PC-9 (cell line): ENCODE data around the gene PTS. TPM values are rescaled to one million over a fixed set of nuclear protein-coding genes. Genes with fewer than 3 reads are reported as not detected.

Experiments used
- BruUV-seq: library from RNA; stranded (reverse); fragments of 400-500 nt; replicated peaks from 2 replicates; lab custom pipeline; 2021; lab: Mats Ljungman, UMichigan
- CTCF ChIA-PET: fragments of 300-600 bp; sonication (Branson Sonifier 250); formaldehyde crosslinking; loops from one replicate; lab custom pipeline; 2022; ENCODE audit warnings: antibody characterized with exemption; lab: Charles Lee
- POLR2A ChIA-PET: fragments of 300-600 bp; sonication (Branson Sonifier 250); formaldehyde crosslinking; loops from one replicate; lab custom pipeline; 2022; ENCODE audit warnings: antibody characterized with exemption; ENCODE audit not compliant: unreplicated experiment; lab: Charles Lee
- DNase-seq, 2 experiments: peaks; one replicate each; pipeline versions ENCODE4 v3.0.0 to v3.0.0-alpha.2; 2015 to 2022; ENCODE audit warnings: mixed read lengths in 1 of 2
- H2AFZ ChIP-seq: fragments of 200-600 bp; sonication (generic); 2 replicates; pipeline ENCODE4 v1.8.1; 2017; ENCODE audit warnings: antibody characterized with exemption
- H3F3A ChIP-seq: fragments of 200-600 bp; sonication (generic); 2 replicates; pipeline ENCODE4 v1.8.1; 2017; ENCODE audit warnings: antibody characterized with exemption, mild to moderate bottlenecking, low read depth; ENCODE audit not compliant: insufficient read depth
- H3K27ac ChIP-seq: fragments of 200-600 bp; sonication (generic); 2 replicates; pipeline ENCODE4 v1.6.1; 2016; ENCODE audit warnings: mixed run types
- H3K27me3 ChIP-seq: fragments of 200-600 bp; sonication (generic); 2 replicates; pipeline ENCODE4 v1.6.1; 2016; ENCODE audit warnings: low read depth, mixed run types; ENCODE audit not compliant: insufficient read depth
- H3K36me3 ChIP-seq: fragments of 200-600 bp; sonication (generic); 2 replicates; pipeline ENCODE4 v1.6.1; 2016; ENCODE audit warnings: low read depth, mixed run types
- H3K4me1 ChIP-seq: fragments of 200-600 bp; sonication (generic); replicated peaks from 2 replicates; pipeline ENCODE4 v1.6.1; 2016; ENCODE audit warnings: mixed run types; ENCODE audit not compliant: insufficient read depth
- H3K4me2 ChIP-seq: fragments of 200-600 bp; sonication (generic); 2 replicates; pipeline ENCODE4 v1.6.1; 2017; ENCODE audit warnings: mixed run types
- H3K4me3 ChIP-seq: fragments of 200-600 bp; sonication (generic); 2 replicates; pipeline ENCODE4 v1.6.1; 2016; ENCODE audit warnings: mixed run types
- H3K79me2 ChIP-seq: fragments of 200-600 bp; sonication (generic); 2 replicates; pipeline ENCODE4 v1.6.1; 2017; ENCODE audit warnings: low read depth, mixed run types
- H3K9me2 ChIP-seq: fragments of 200-600 bp; sonication (generic); 2 replicates; pipeline ENCODE4 v1.8.1; 2017; ENCODE audit warnings: mild to moderate bottlenecking; ENCODE audit not compliant: insufficient read depth
- H3K9me3 ChIP-seq: fragments of 200-600 bp; sonication (generic); 2 replicates; pipeline ENCODE4 v1.8.1; 2016; ENCODE audit warnings: low read depth; ENCODE audit not compliant: insufficient read depth
- H4K20me1 ChIP-seq: fragments of 200-600 bp; sonication (generic); 2 replicates; pipeline ENCODE4 v1.8.1; 2017; ENCODE audit not compliant: insufficient read depth
- CTCF ChIP-seq: fragments of 200-600 bp; sonication (generic); conservative IDR thresholded peaks from 2 replicates; pipeline ENCODE4 v1.6.1; 2017; ENCODE audit warnings: mixed run types, antibody characterized with exemption, mild to moderate bottlenecking, moderate library complexity
- EZH2 ChIP-seq: fragments of 200-600 bp; sonication (generic); IDR thresholded peaks from 2 replicates; pipeline ENCODE4 v1.8.0; 2017; ENCODE audit warnings: antibody characterized with exemption, low read depth
- intact Hi-C: fragments of 100-400 bp; cut with micrococcal nuclease; formaldehyde crosslinking; loops from one replicate; pipeline ENCODE4 v1.10.0; 2022; ENCODE audit not compliant: unreplicated experiment
- total RNA-seq: library from RNA; stranded (reverse); gene quantifications from 2 replicates; pipeline ENCODE4 v1.2.3, GENCODE V29; 2021

Gene PTS
- total RNA-seq, 1 experiment from 2014 or later: 43.0 TPM

- intact Hi-C loops: loop anchor here (10.0 kb wide), 1 partner anchor 362 kb away; no protein-coding TSS in a partner anchor
These were observed 3.9 kb upstream of the PTS start for GRCh38 chr11:112222303-112222702.

GRCh38 chr11:112223121-112223520 is 3.1 kb upstream of the PTS start:
- H3F3A ChIP-seq: no peaks in the 10 kb centered on the region
- 0 out of 2 replicates have a peak, but pooled peaks cover under 1% of the 10 kb centered on the region for H3K36me3 ChIP-seq
- no TSS peak for BruUV-seq
- H3K4me2 ChIP-seq: no peak overlapping the region
- no peak overlapping the region for H3K4me3 ChIP-seq
- H4K20me1 ChIP-seq: no peaks in the 10 kb centered on the region
- peaks cover 25% of the 10 kb centered on the region for H3K4me1 ChIP-seq
- H2AFZ ChIP-seq: no peak overlapping the region
- H3K27me3 ChIP-seq: no peaks in the 10 kb centered on the region
- TF ChIP-seq CTCF: no peak
- no peak for TF ChIP-seq EZH2
- H3K9me3 ChIP-seq: no peaks in the 10 kb centered on the region
- ChIA-PET POLR2A (interaction anchor here (0.6 kb wide), 1 partner anchor 570 kb away, joined by 4 read pairs; no protein-coding TSS in a partner anchor), CTCF (interaction anchor here (0.6 to 1.3 kb wide), 2 partner anchors 56 to 57 kb away, joined by 5 to 26 read pairs; no protein-coding TSS in a partner anchor)
- intact Hi-C loops: loop anchor here (10.0 kb wide), 1 partner anchor 362 kb away; no protein-coding TSS in a partner anchor
- H3K9me2 ChIP-seq: no peaks in the 10 kb centered on the region
- H3K79me2 ChIP-seq: peaks cover 17% of the 10 kb centered on the region
- H3K27ac ChIP-seq: no peak overlapping the region
- no peak for DNase-seq

More at GRCh38 chr11:112222303-112222702, 3.9 kb upstream of the PTS start:
- H3F3A ChIP-seq: no peaks in the 10 kb centered on the region
- H3K27me3 ChIP-seq: no peaks in the 10 kb centered on the region
- BruUV-seq: no TSS peak
- H3K4me1 ChIP-seq: peaks cover 19% of the 10 kb centered on the region
- H3K79me2 ChIP-seq: peaks cover 9% of the 10 kb centered on the region
- H3K4me2 ChIP-seq: no peak overlapping the region
- CTCF ChIA-PET: interaction anchor here (1.3 kb wide), 1 partner anchor 58 kb away, joined by 26 read pairs; no protein-coding TSS in a partner anchor
- H2AFZ ChIP-seq: no peak overlapping the region
- H3K27ac ChIP-seq: no peak overlapping the region
- H3K36me3 ChIP-seq: no peaks in the 10 kb centered on the region
- POLR2A ChIA-PET: no interaction called here
- no peak for DNase-seq
- no peaks in the 10 kb centered on the region for H3K9me2 ChIP-seq
- H4K20me1 ChIP-seq: no peaks in the 10 kb centered on the region
- H3K9me3 ChIP-seq: no peaks in the 10 kb centered on the region
- no peak overlapping the region for H3K4me3 ChIP-seq
- TF ChIP-seq EZH2 (no peak), CTCF (no peak)

GRCh38 chr11:112223754-112224532 is 2.3 kb upstream of the PTS start:
- no peaks in the 10 kb centered on the region for H3F3A ChIP-seq
- no TSS peak for BruUV-seq
- H3K9me2 ChIP-seq: no peaks in the 10 kb centered on the region
- H3K4me3 ChIP-seq: no peak overlapping the region
- peaks cover 25% of the 10 kb centered on the region for H3K4me1 ChIP-seq
- H3K79me2 ChIP-seq: peaks cover 25% of the 10 kb centered on the region
- POLR2A ChIA-PET: interaction anchor here (0.6 kb wide), 1 partner anchor 569 kb away, joined by 4 read pairs; no protein-coding TSS in a partner anchor
- peaks cover 9% of the 10 kb centered on the region; the same call in 1 of the 2 replicates for H3K36me3 ChIP-seq
- H3K4me2 ChIP-seq: no peak overlapping the region
- CTCF ChIA-PET: interaction anchor here (1.3 kb wide), 1 partner anchor 57 kb away, joined by 26 read pairs; no protein-coding TSS in a partner anchor
- H3K9me3 ChIP-seq: no peaks in the 10 kb centered on the region
- TF ChIP-seq EZH2 (no peak), CTCF (no peak)
- intact Hi-C loops: loop anchor here (10.0 kb wide), 1 partner anchor 361 kb away; no protein-coding TSS in a partner anchor
- DNase-seq: no peak
- no peaks in the 10 kb centered on the region for H3K27me3 ChIP-seq
- no peaks in the 10 kb centered on the region for H4K20me1 ChIP-seq
- no peak overlapping the region for H3K27ac ChIP-seq
- H2AFZ ChIP-seq: no peak overlapping the region
